Measurements from ENCODE around the gene SAP25. TPM values are rescaled to one million over a fixed set of nuclear protein-coding genes. Genes with fewer than 3 reads are reported as not detected.
"Not testable (repeated sequence)": the region's sequence is repeated elsewhere in the genome, so short reads cannot be mapped to it uniquely, and the experiment has no call there.

Gene SAP25
- total and polyA plus RNA-seq, 8 donors = 4.5 to 11.4 (median 7.9) TPM

DNA sequence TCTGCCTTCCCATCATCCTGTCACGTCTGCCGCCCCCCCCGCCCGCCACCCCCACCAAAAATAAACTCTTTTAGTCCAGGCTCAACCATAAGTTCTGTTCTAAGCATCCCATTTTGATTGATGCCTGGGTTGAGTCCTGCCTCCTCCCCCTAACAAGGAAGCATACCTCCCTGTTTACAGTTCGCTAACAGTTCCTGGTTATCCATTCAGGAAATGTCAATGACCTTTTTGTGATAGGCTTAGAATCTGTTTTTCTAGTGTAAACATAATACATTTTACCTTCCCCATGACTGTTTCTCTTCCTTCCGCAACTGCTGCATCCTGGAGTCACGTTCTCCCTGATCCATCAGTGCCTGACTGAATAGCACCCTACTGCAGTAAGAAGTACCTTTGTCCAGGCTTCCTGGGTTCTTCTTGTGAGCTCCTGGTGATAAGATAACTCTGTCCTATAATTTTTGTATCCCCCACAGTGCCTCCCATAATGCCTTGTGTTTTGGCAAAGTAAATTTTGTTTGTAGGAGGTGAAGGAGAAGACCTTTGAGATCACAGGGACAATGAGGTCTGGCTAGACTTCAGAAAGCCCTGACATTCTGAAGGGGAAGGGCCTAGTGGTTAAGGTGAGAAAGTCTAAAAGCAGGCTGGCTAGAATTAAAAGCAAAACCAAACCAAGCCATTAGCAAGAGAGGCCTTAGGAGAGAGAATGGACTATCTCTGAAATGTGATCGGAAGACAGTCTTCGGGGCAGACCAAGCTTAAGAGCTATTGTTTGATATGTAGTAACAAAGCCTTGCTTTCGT lies 27.4 kb downstream of the SAP25 start:
- Histone ChIP-seq H3K9me3 (no peaks in the 10 kb centered on the region), H3K36me3 (peaks cover 0 to 7% of the 10 kb centered on the region in 2 donors), H3K4me1 (peaks cover 46 to 76% of the 10 kb centered on the region in 2 donors), H3K4me3 (no peak overlapping the region), H3K27ac (peak overlapping the region; percentile 82 to 89), H3K27me3 (no peaks in the 10 kb centered on the region)
- ATAC-seq (peak; percentile 39), DNase-seq (no peak)
- intact Hi-C loops (cut with DNase I) = no loop called here
- TF ChIP-seq, protein P1, sequence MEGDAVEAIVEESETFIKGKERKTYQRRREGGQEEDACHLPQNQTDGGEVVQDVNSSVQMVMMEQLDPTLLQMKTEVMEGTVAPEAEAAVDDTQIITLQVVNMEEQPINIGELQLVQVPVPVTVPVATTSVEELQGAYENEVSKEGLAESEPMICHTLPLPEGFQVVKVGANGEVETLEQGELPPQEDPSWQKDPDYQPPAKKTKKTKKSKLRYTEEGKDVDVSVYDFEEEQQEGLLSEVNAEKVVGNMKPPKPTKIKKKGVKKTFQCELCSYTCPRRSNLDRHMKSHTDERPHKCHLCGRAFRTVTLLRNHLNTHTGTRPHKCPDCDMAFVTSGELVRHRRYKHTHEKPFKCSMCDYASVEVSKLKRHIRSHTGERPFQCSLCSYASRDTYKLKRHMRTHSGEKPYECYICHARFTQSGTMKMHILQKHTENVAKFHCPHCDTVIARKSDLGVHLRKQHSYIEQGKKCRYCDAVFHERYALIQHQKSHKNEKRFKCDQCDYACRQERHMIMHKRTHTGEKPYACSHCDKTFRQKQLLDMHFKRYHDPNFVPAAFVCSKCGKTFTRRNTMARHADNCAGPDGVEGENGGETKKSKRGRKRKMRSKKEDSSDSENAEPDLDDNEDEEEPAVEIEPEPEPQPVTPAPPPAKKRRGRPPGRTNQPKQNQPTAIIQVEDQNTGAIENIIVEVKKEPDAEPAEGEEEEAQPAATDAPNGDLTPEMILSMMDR (IDR thresholded peaks at IDR 0.05) = no peak

- peak in 1 of 4 donors; percentile 42 for DNase-seq
- intact Hi-C loops (cut with DNase I) = no loop called here
Observed at GRCh38 chr7:100545360-100546128, 28.2 kb downstream of the SAP25 start.

GRCh38 chr7:100544967-100545359 lies 28.7 kb downstream of the SAP25 start:
- H3K9me3 ChIP-seq = no peaks in the 10 kb centered on the region
- H3K27ac ChIP-seq = peak overlapping the region; percentile 82 to 89
- H3K4me3 ChIP-seq = no peak overlapping the region
- H3K36me3 ChIP-seq = peaks cover 0 to 4% of the 10 kb centered on the region in 2 donors
- TF ChIP-seq, protein P1 (IDR thresholded peaks at IDR 0.05) = no peak
- no peaks in the 10 kb centered on the region for H3K27me3 ChIP-seq
- H3K4me1 ChIP-seq = peaks cover 46 to 80% of the 10 kb centered on the region in 2 donors
- peak; percentile 12 for ATAC-seq
- intact Hi-C loops (cut with DNase I) = no loop called here
- peak in 1 of 4 donors; percentile 34 for DNase-seq

More at GRCh38 chr7:100545360-100546128, 28.2 kb downstream of the SAP25 start:
- no peaks in the 10 kb centered on the region for H3K9me3 ChIP-seq
- H3K4me3 ChIP-seq = no peak overlapping the region
- peaks cover 46 to 80% of the 10 kb centered on the region in 2 donors for H3K4me1 ChIP-seq
- H3K27ac ChIP-seq = peak overlapping the region; percentile 82 to 89
- TF ChIP-seq, protein P1 (IDR thresholded peaks at IDR 0.05) = no peak
- no peaks in the 10 kb centered on the region for H3K27me3 ChIP-seq
- H3K36me3 ChIP-seq = peaks cover 0 to 4% of the 10 kb centered on the region in 2 donors
- peak; percentile 82 for ATAC-seq

DNA sequence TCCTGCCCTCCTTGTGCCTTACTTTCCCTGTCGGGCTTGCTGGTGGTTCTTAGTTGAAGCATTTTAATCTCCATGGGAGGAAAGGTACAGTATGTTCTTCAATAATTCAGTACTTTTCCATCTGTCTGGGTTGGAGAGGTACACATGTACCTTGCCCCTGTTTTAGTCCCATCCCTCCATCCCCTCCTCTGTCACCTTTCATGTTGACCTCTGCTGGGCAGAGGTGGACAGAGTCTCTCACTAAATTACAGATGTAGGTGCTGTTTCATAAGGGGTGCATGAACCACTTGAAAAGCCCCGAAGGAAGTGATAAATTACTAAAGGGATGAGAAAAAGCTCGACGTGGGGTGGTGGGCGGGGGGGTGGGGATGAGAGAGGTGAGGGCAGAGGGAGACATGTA lies 29.3 kb downstream of the SAP25 start:
- peaks cover 46 to 81% of the 10 kb centered on the region in 2 donors for H3K4me1 ChIP-seq
- H3K36me3 ChIP-seq = peaks cover 0 to 4% of the 10 kb centered on the region in 2 donors
- ATAC-seq (no peak), DNase-seq (no peak)
- TF ChIP-seq, protein P1 (IDR thresholded peaks at IDR 0.05) = no peak
- no peaks in the 10 kb centered on the region for H3K27me3 ChIP-seq
- H3K9me3 ChIP-seq = no peaks in the 10 kb centered on the region
- peak overlapping the region; percentile 82 to 89 for H3K27ac ChIP-seq
- H3K4me3 ChIP-seq = no peak overlapping the region
- intact Hi-C loops (cut with DNase I) = no loop called here

- intact Hi-C loops (cut with DNase I) = no loop called here
- TF ChIP-seq, protein P1 (IDR thresholded peaks at IDR 0.05) = no peak
- Histone ChIP-seq H3K27ac (peak overlapping the region in 1 of 2 donors; percentile 82), H3K9me3 (no peaks in the 10 kb centered on the region), H3K27me3 (no peaks in the 10 kb centered on the region), H3K4me3 (no peak overlapping the region), H3K4me1 (peaks cover 38 to 75% of the 10 kb centered on the region in 2 donors), H3K36me3 (no peaks in the 10 kb centered on the region)
- ATAC-seq (no peak), DNase-seq (no peak)
Observed at GRCh38 chr7:100543586-100543985, 30.1 kb downstream of the SAP25 start.

GRCh38 chr7:100541309-100541708 lies 32.4 kb downstream of the SAP25 start:
- DNase-seq; H3K27ac ChIP-seq; ATAC-seq; H3K36me3 ChIP-seq; H3K9me3 ChIP-seq; H3K27me3 ChIP-seq; intact Hi-C loops (cut with DNase I); H3K4me3 ChIP-seq: not testable (repeated sequence)
- peaks cover 18 to 58% of the 10 kb centered on the region in 2 donors for H3K4me1 ChIP-seq

Measured in left lung (tissue), 10 donors.